SK-MEL-5 (cell line): Measurements from ENCODE around the gene DPP6. TPM values are rescaled to one million over a fixed set of nuclear protein-coding genes. Genes with fewer than 3 reads are reported as not detected.

ENCODE experiments used
- DNase-seq: peaks from one replicate; pipeline ENCODE4 v3.0.0-alpha.2; 2016; ENCODE audit warnings: low read depth, low spot score
- in situ Hi-C: cut with HindIII; loops from 2 replicates; pipeline ENCODE4 v1.10.0; 2016; ENCODE audit warnings: low sequenced_read_pairs, high pct_unique_total_duplicates, low pct_unique_long_range_greater_than_20kb
- total RNA-seq: library from RNA; depleted of rRNA; stranded (reverse); fragments of >200 nt; shearing (Covaris generic); gene quantifications from 2 replicates; pipeline ENCODE4 v1.2.3, GENCODE V29; 2014

The DPP6 gene
- total RNA-seq, 1 experiment from 2014 or later = 0.87 TPM

GRCh38 chr7:154183482-154183881 lies 131.3 kb downstream of the DPP6 start:
- in situ Hi-C loops = no loop called here
- no peak for DNase-seq

DNA sequence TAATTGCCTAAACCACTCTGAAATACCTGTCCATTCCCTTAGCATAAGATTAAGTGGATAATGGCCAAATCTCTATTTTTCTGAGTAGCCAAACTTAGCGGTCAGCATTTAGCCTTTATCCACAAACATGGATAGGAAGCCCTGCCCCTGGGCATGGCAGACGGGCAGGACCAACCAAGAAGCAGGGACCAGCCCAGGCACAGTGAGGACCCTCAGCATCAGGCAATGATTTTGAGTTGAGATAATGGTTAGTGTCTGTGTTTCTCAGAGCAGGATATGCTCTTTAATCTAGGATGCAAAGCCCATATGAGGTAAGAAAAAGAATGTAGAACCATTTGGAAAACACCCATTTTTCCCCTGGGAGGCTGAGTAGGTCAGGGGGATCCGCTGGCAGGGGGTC lies 131.7 kb downstream of the DPP6 start:
- in situ Hi-C loops = no loop called here
- DNase-seq = no peak

GRCh38 chr7:154186811-154187210 lies 134.6 kb downstream of the DPP6 start:
- DNase-seq = no peak
- in situ Hi-C loops = no loop called here

- in situ Hi-C loops = no loop called here
- DNase-seq = no peak
These were observed 136.1 kb downstream of the DPP6 start for GRCh38 chr7:154188330-154188729.

DNA sequence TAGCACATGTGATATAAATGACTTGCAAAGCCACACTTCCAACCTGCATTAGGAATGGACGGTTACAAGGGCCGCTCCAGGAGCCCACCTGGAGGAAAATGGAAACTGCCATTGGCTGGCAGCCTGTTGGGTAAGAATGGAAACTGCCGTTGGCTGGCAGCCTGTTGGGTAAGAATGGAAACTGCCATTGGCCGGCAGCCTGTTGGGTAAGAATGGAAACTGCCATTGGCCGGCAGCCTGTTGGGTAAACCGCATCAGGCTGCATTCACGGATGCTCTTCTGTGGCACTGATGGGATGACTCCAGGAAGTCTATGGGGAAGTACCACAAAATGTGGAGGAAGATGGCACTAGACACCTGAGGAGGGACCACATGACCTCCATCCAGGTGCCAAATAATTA lies 143.1 kb downstream of the DPP6 start:
- in situ Hi-C loops = no loop called here

DNA sequence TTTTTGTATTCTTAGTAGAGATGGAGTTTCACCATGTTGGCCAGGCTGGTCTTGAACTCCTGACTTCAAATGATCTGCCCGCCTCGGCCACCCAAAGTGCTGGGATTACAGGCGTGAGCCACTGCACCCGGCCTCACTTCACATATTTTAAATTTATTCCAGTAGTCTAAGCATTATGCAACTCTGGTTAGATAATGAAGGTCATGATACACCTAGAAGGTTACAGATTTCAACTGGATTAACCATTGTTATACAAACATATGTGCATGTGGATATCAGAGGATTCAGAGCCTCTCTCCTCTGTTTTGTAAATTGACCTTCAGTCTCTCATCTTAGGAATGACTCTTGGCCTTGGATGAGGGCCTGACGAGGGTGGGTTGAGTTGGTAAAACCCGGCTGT lies 146.3 kb downstream of the DPP6 start:
- DNase-seq = no peak
- in situ Hi-C loops = no loop called here

More for the DNA sequence above, 143.1 kb downstream of the DPP6 start:
- no peak for DNase-seq

DNA sequence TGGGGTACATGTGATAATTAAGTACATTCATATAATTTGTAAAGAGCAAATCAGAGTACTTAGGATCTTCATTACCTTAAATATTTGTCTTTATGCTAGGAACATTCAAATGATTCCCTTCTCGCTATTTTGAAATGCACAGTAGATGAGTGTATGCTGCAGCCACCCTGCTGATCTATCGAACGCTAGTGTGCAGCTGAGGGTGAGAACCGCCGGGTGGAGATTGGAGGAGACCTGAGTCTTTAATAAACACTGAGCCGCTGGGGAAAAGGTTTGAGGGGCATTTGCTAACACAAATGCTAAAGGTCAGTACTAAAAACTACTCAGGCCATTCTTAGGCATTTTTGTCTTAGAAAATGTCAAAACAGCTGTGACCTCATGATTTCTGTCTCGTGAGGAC lies 148.0 kb downstream of the DPP6 start:
- in situ Hi-C loops = no loop called here
- no peak for DNase-seq

DNA sequence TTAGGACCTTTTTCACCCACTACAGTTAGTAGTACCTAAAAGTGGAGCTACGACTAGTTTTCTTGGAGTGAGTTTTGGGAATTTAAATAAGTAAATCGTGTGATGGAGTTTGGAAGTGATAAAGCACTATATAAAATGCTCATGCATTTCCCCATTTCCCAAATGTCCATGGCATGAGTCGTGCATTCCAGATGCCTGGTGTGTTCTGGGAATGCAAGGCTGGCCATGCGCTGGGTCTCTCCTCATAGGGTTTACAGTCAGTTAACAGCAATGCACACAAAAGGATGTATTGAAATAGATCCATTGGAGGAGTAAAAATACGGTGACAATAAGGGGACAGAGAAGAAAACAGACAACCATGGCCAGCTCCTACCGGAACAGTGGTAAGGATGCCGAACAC lies 149.8 kb downstream of the DPP6 start:
- in situ Hi-C loops = no loop called here
- no peak for DNase-seq

GRCh38 chr7:154204046-154204445 lies 151.8 kb downstream of the DPP6 start:
- no peak for DNase-seq
- in situ Hi-C loops = no loop called here

- no peak for DNase-seq
- in situ Hi-C loops = no loop called here
These were observed 160.7 kb downstream of the DPP6 start for GRCh38 chr7:154212861-154213260.

- in situ Hi-C loops = no loop called here
These were observed 165.6 kb downstream of the DPP6 start for GRCh38 chr7:154217688-154218340.

DNA sequence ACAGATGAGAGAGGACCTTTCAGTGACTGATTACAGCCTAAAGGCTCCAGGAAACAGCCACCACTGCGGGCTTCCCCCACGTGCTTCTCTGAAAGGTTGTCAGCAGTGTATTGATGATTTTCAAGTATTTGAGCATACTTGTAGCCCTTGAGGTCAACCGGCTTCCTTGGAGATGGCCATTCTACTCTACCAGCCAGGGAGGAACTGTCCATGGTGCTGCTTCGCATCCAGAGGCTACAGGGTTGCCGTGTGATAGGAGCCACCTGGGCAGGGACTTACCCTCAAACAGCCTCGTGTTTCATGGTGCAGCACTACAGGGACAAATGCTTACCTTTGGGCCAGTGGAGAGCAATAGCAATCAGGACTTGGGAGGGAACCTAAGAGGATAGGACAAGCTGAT lies 179.5 kb downstream of the DPP6 start:
- in situ Hi-C loops = no loop called here
- DNase-seq = no peak

More at GRCh38 chr7:154217688-154218340, 165.6 kb downstream of the DPP6 start:
- DNase-seq = no peak

DNA sequence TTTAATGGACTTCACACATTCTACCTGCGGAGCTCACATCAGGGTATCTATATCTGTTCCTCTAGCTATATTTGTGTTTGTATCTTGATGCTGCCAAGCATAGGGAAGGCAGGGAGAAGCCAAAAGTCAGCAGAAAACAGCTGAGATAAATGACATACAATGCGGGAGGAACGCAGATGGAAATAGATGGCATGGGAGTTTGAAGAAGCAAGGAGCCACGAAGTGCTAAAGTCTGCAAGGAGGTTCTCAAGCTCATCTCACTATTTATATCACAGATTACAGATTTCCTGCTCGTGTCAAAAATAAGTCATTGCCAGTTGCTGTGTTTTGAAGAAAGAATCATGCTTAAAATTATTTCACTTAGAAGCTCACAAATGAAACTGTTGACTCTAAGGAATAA lies 180.5 kb downstream of the DPP6 start:
- in situ Hi-C loops = no loop called here
- no peak for DNase-seq

DNA sequence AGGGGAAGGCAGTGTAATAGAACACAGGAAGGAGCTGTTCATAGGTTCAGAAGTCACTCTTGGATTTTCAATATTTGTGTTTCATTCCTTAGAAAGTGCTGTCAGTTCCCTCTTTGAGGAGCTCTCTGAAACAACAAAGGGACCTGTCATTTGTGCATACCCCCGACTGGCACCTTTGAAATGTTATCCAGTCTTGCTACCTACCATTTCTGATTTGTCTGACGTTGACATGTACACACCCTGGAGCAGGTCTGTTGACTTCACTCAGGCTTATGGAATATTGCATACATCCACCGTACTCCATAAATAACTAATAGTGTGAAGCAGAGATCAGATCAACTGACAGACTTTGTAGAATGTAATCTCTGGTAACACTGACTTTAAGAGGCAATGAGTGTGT lies 189.8 kb downstream of the DPP6 start:
- in situ Hi-C loops = no loop called here
- no peak for DNase-seq

- DNase-seq = no peak
- in situ Hi-C loops = no loop called here
These were observed 190.5 kb downstream of the DPP6 start for GRCh38 chr7:154242709-154243108.

DNA sequence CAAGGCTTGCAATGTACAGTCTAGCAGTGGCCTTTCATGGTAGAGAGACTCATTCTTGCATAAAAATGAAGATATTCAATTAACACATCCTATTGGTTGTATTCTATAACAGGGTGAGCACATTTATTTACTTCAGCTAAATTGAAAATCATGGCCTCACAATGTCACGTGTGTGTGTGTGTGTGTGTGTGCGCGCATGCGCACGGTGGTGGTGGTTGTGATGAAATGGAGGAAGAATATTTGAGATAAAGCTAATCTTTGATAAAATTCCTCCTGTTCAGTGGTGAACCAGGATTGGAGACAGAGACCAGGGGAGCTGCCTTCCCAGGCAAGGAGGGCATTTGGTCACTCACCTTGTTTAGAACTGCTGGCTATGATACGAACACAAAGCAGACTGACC lies 199.8 kb downstream of the DPP6 start:
- in situ Hi-C loops = no loop called here
- DNase-seq = no peak

DNA sequence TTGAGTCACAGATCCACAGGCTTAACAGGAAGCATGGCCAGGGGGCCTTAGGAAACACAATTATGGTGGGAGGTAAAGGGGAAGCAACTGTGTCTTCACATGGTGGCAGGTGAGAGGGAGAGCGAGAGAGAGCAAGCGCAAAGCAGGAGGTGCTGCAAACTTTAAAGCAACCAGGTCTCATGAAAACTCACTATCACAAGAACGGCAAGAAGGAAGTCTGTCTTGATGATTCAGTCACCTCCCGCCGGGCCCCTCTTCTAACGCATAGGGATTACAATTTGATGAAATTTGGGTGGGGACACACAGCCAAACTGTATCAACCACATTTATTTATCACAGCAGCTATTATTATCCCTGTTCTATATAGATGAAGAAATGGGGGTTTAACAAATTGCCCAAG lies 201.6 kb downstream of the DPP6 start:
- DNase-seq = no peak
- in situ Hi-C loops = no loop called here

DNA sequence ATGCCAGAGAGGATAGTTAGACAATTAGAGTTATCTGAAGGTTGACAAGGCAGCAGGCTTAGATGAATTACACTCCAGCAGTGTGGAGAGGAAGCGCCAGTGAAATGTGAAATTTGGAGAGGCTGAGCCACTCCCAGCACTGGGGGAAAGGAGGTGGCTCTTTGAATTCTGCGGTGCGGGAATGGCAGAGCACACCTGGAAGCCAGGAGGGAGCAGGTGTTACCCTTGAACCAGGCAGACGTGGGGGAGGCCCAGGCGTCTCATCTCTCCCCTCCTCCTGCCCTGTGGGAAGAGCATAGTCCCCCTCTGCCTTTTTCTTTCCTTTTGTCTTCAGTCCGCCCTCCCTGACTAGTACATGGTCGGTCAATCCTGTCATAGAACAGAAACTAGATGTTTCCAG lies 203.1 kb downstream of the DPP6 start:
- no peak for DNase-seq
- in situ Hi-C loops = no loop called here

- in situ Hi-C loops = no loop called here
- DNase-seq = no peak
These were observed 204.0 kb downstream of the DPP6 start for GRCh38 chr7:154256150-154256549.

DNA sequence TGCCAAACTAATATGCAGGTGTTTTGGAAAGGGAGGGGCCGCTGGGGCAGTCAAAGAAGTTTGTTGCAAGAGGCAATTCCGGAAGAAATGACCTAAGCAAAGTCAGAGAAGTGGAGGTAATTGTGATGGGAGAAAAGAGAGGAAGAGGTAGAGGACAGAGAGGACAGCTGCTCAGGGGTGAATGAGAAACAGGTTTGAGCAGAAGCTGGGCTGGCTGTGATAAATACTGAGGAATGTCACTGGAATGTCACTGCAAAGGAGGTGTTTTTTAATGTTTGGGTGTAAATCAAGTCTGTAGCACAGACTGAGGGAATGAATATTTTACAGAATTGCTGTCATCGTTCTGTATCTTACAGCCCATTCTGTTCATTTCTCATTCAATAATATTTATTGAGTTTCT lies 207.2 kb downstream of the DPP6 start:
- in situ Hi-C loops = no loop called here
- no peak for DNase-seq
